ENCODE results near the gene GNAI2.

GNAI2 gene

GRCh38 chr3:50235716-50236483, at the start of gene GNAI2:
Gene GNAI2 (plus strand): TSS chr3:50236204. CDS start chr3:50236336, 132 bp downstream.
- peak within 1 kb of the TSS; percentile 82 to 88 for H3K4me3 ChIP-seq (replicated peaks in 1 of 2; ENCODE audit: low read depth in 2 of 2, low read length in 2 of 2)
- DNase-seq (ENCODE audit: low read depth in 2 of 2) = peak; percentile 98 to 99

GRCh38 chr3:50187750-50188149, 48.3 kb upstream of the GNAI2 start:
- DNase-seq (ENCODE audit: low read depth in 2 of 2) = no peak
- no peak for TF ChIP-seq CTCF (IDR thresholded peaks at IDR 0.05; ENCODE audit: low read depth, low read length)
- H3K4me3 ChIP-seq (replicated peaks in 1 of 2; ENCODE audit: low read depth in 2 of 2, low read length in 2 of 2) = no peak overlapping the region

More at GRCh38 chr3:50235716-50236483, at the start of gene GNAI2:
- no peak for TF ChIP-seq CTCF (IDR thresholded peaks at IDR 0.05; ENCODE audit: low read depth, low read length)

GRCh38 chr3:50189274-50189673, 46.7 kb upstream of the GNAI2 start:
- H3K4me3 ChIP-seq (replicated peaks in 1 of 2; ENCODE audit: low read depth in 2 of 2, low read length in 2 of 2) = no peak overlapping the region
- peak; percentile 97 for TF ChIP-seq CTCF (IDR thresholded peaks at IDR 0.05; ENCODE audit: low read depth, low read length)
- peak; percentile 85 to 92 for DNase-seq (ENCODE audit: low read depth in 2 of 2)

- H3K4me3 ChIP-seq (replicated peaks in 1 of 2; ENCODE audit: low read depth in 2 of 2, low read length in 2 of 2) = no peak overlapping the region
- TF ChIP-seq CTCF (IDR thresholded peaks at IDR 0.05; ENCODE audit: low read depth, low read length) = no peak
- no peak for DNase-seq (ENCODE audit: low read depth in 2 of 2)
Measured at GRCh38 chr3:50189989-50190388, 46.0 kb upstream of the GNAI2 start.

GRCh38 chr3:50190936-50191660, 44.9 kb upstream of the GNAI2 start, which contains the start of gene GNAT1:
Gene GNAT1 (plus strand): TSS chr3:50191610. CDS start chr3:50191726, 116 bp downstream.
- TF ChIP-seq CTCF (IDR thresholded peaks at IDR 0.05; ENCODE audit: low read depth, low read length) = no peak
- no peak for DNase-seq (ENCODE audit: low read depth in 2 of 2)

GRCh38 chr3:50192124-50192523, 43.9 kb upstream of the GNAI2 start:
- DNase-seq (ENCODE audit: low read depth in 2 of 2) = no peak
- no peak for TF ChIP-seq CTCF (IDR thresholded peaks at IDR 0.05; ENCODE audit: low read depth, low read length)
- H3K4me3 ChIP-seq (replicated peaks in 1 of 2; ENCODE audit: low read depth in 2 of 2, low read length in 2 of 2) = no peak overlapping the region

More at GRCh38 chr3:50190936-50191660, 44.9 kb upstream of the GNAI2 start, which contains the start of gene GNAT1:
- no peak within 1 kb of the TSS for H3K4me3 ChIP-seq (replicated peaks in 1 of 2; ENCODE audit: low read depth in 2 of 2, low read length in 2 of 2)
